ENCODE data around the gene KLF16.

GRCh38 chr19:1829958-1830357 lies 33.4 kb downstream of the KLF16 start:
- TF ChIP-seq EP300 (IDR thresholded peaks at IDR 0.05; ENCODE audit: borderline replicate concordance in 1 of 2, control insufficient read depth in 1 of 2, low read depth in 2 of 2, low read length in 2 of 2) (no peak), RCOR1 (conservative IDR thresholded peaks at IDR 0.05; ENCODE audit: low read depth, low read length) (no peak), NRF1 (conservative IDR thresholded peaks at IDR 0.05; ENCODE audit: low read depth, low read length) (no peak), NKRF (conservative IDR thresholded peaks at IDR 0.05) (no peak), CTCF (IDR thresholded peaks at IDR 0.05 in 2 of 3, conservative IDR thresholded peaks at IDR 0.05 in 1 of 3; ENCODE audit: control insufficient read depth in 2 of 3, extremely low read depth in 1 of 3, insufficient read depth in 1 of 3, low read depth in 3 of 3, low read length in 3 of 3) (no peak), SUPT20H (IDR thresholded peaks at IDR 0.05; ENCODE audit: borderline replicate concordance, control insufficient read depth, low read depth, low read length) (no peak), SP1 (IDR thresholded peaks at IDR 0.05; ENCODE audit: low read depth, low read length) (no peak), NFIC (IDR thresholded peaks at IDR 0.05; ENCODE audit: low read depth, low read length) (no peak), TAF1 (IDR thresholded peaks at IDR 0.05; ENCODE audit: borderline replicate concordance, low read depth, low read length) (no peak)
